Naive B cell (primary cell): ENCODE results near the gene STARD13. TPM values are rescaled to one million over a fixed set of nuclear protein-coding genes. Genes with fewer than 3 reads are reported as not detected.
"Not testable (repeated sequence)": the region's sequence is repeated elsewhere in the genome, so short reads cannot be mapped to it uniquely, and the experiment has no call there.

Experiments
- ATAC-seq, 2 donors: fragments of 150-1000 bp; cut with Tn5 transposase; 2 replicates each; pipeline ENCODE4 v1.10.0; 2021; ENCODE audit warnings: low read depth in 2 of 2, mild to moderate bottlenecking in 2 of 2, moderate library complexity in 2 of 2
- DNase-seq: peaks from one replicate; pipeline ENCODE4 v3.0.0; 2022
- H3K27ac Mint-ChIP-seq, 6 donors: one replicate each; pipeline ENCODE4 v1.8.0; 2020 to 2022; ENCODE audit warnings: mild to moderate bottlenecking in 6 of 6, mixed read lengths in 6 of 6, moderate library complexity in 5 of 6, inconsistent platforms in 2 of 6
- H3K27me3 Mint-ChIP-seq, 3 donors: one replicate each; pipeline ENCODE4 v1.8.0; 2021 to 2022; ENCODE audit warnings: mixed read lengths in 3 of 3, mild to moderate bottlenecking in 1 of 3
- H3K36me3 Mint-ChIP-seq, 2 donors: one replicate each; pipeline ENCODE4 v1.8.0; 2020 to 2022; ENCODE audit warnings: mixed read lengths in 2 of 2, inconsistent platforms in 1 of 2, mild to moderate bottlenecking in 1 of 2
- H3K4me1 Mint-ChIP-seq, 3 donors: one replicate each; pipeline ENCODE4 v1.8.0; 2020 to 2022; ENCODE audit warnings: mixed read lengths in 3 of 3, inconsistent platforms in 1 of 3, mild to moderate bottlenecking in 1 of 3, moderate library complexity in 1 of 3
- H3K4me3 Mint-ChIP-seq, 8 donors: one replicate each; pipeline ENCODE4 v1.8.0; 2020 to 2022; ENCODE audit warnings: mild to moderate bottlenecking in 8 of 8, mixed read lengths in 8 of 8, moderate library complexity in 8 of 8, inconsistent platforms in 2 of 8
- H3K9me3 Mint-ChIP-seq, 7 donors: one replicate each; pipeline ENCODE4 v1.8.0; 2020 to 2022; ENCODE audit warnings: mixed read lengths in 7 of 7, mild to moderate bottlenecking in 5 of 7, inconsistent platforms in 2 of 7, moderate library complexity in 1 of 7
- polyA plus RNA-seq, 6 donors: library from polyadenylated mRNA; unstranded; fragments of 300-500 nt; fragmentation: Illumina TruSeq; gene quantifications; one replicate each; pipeline ENCODE4 v1.2.3, GENCODE V29; 2021; ENCODE audit warnings: low read depth in 6 of 6

Gene STARD13
- polyA plus RNA-seq, 6 donors from 2014 or later: 0.61 TPM; not detected in 5

GRCh38 chr13:33172911-33173310 is 112.6 kb downstream of the STARD13 start:
- peaks cover 0 to 8% (median 0%) of the 10 kb centered on the region in 3 donors for H3K27me3 Mint-ChIP-seq
- no peak overlapping the region for H3K27ac Mint-ChIP-seq
- DNase-seq (no peak), ATAC-seq (no peak)
- H3K4me3 Mint-ChIP-seq: no peak overlapping the region
- H3K36me3 Mint-ChIP-seq: no peaks in the 10 kb centered on the region
- H3K4me1 Mint-ChIP-seq: no peaks in the 10 kb centered on the region
- H3K9me3 Mint-ChIP-seq: no peaks in the 10 kb centered on the region

GRCh38 chr13:33172400-33172799 is 113.2 kb downstream of the STARD13 start:
- peaks cover 0 to 10% (median 0%) of the 10 kb centered on the region in 3 donors for H3K27me3 Mint-ChIP-seq

GRCh38 chr13:33169273-33169980 is 116.1 kb downstream of the STARD13 start:
- peaks cover 0 to 17% (median 7%) of the 10 kb centered on the region in 3 donors for H3K27me3 Mint-ChIP-seq
- no peaks in the 10 kb centered on the region for H3K4me1 Mint-ChIP-seq
- H3K36me3 Mint-ChIP-seq: no peaks in the 10 kb centered on the region
- ATAC-seq (no peak), DNase-seq (no peak)
- H3K4me3 Mint-ChIP-seq: no peak overlapping the region
- peaks cover 0 to 4% (median 0%) of the 10 kb centered on the region in 7 donors for H3K9me3 Mint-ChIP-seq
- peak overlapping the region in 1 of 6 donors; percentile 12 for H3K27ac Mint-ChIP-seq

More at GRCh38 chr13:33172400-33172799, 113.2 kb downstream of the STARD13 start:
- no peaks in the 10 kb centered on the region for H3K9me3 Mint-ChIP-seq
- H3K27ac Mint-ChIP-seq: no peak overlapping the region
- no peak overlapping the region for H3K4me3 Mint-ChIP-seq
- ATAC-seq (no peak), DNase-seq (no peak)
- no peaks in the 10 kb centered on the region for H3K36me3 Mint-ChIP-seq
- no peaks in the 10 kb centered on the region for H3K4me1 Mint-ChIP-seq

- no peak for ATAC-seq
- Mint-ChIP-seq H3K27me3 (peaks cover 0 to 17% (median 7%) of the 10 kb centered on the region in 3 donors), H3K4me3 (no peak overlapping the region), H3K36me3 (no peaks in the 10 kb centered on the region), H3K4me1 (no peaks in the 10 kb centered on the region), H3K9me3 (peaks cover 0 to 4% (median 0%) of the 10 kb centered on the region in 7 donors), H3K27ac (no peak overlapping the region)
- DNase-seq: no peak
Measured at GRCh38 chr13:33168321-33168960, 117.1 kb downstream of the STARD13 start.

- no peaks in the 10 kb centered on the region for H3K4me1 Mint-ChIP-seq
- peaks cover 0 to 5% of the 10 kb centered on the region in 2 donors for H3K36me3 Mint-ChIP-seq
- no peak for ATAC-seq
Measured at GRCh38 chr13:33167491-33167890, 118.1 kb downstream of the STARD13 start.

DNA sequence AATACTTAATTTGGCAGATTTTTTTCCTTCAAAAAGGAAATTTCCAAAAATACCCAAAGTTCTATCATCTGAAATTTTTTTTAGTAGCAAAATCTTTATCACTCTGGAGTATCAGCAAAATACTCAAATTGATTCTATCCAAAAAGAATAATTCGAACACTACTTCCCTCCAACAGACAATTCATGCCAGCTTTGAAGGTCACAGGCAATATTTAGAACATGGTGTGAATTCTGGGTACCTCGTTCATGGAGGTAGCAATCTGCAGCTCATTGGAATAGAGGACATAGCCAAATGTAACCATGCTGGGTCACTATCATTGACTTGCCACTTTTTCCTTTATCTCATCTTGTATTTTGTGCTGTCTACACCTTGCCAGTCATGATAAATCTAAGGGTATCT is 119.8 kb downstream of the STARD13 start:
- H3K27ac Mint-ChIP-seq: no peak overlapping the region
- ATAC-seq (no peak), DNase-seq (no peak)
- H3K36me3 Mint-ChIP-seq: peaks cover 0 to 12% of the 10 kb centered on the region in 2 donors
- no peak overlapping the region for H3K4me3 Mint-ChIP-seq
- no peaks in the 10 kb centered on the region for H3K4me1 Mint-ChIP-seq
- H3K27me3 Mint-ChIP-seq: peaks cover 0 to 17% (median 7%) of the 10 kb centered on the region in 3 donors
- H3K9me3 Mint-ChIP-seq: peaks cover 8 to 17% (median 11%) of the 10 kb centered on the region in 7 donors

More at GRCh38 chr13:33167491-33167890, 118.1 kb downstream of the STARD13 start:
- peaks cover 4 to 8% (median 5%) of the 10 kb centered on the region in 7 donors for H3K9me3 Mint-ChIP-seq
- no peak for DNase-seq
- no peak overlapping the region for H3K4me3 Mint-ChIP-seq
- no peak overlapping the region for H3K27ac Mint-ChIP-seq
- H3K27me3 Mint-ChIP-seq: peaks cover 0 to 17% (median 7%) of the 10 kb centered on the region in 3 donors

- ATAC-seq (no peak), DNase-seq (no peak)
- H3K36me3 Mint-ChIP-seq: peaks cover 0 to 12% of the 10 kb centered on the region in 2 donors
- H3K9me3 Mint-ChIP-seq: peaks cover 8 to 17% (median 11%) of the 10 kb centered on the region in 7 donors
- H3K27me3 Mint-ChIP-seq: peaks cover 0 to 11% (median 7%) of the 10 kb centered on the region in 3 donors
- no peaks in the 10 kb centered on the region for H3K4me1 Mint-ChIP-seq
- no peak overlapping the region for H3K4me3 Mint-ChIP-seq
- no peak overlapping the region for H3K27ac Mint-ChIP-seq
Measured at GRCh38 chr13:33164331-33164730, 121.2 kb downstream of the STARD13 start.

- ATAC-seq, H3K27ac Mint-ChIP-seq, H3K4me3 Mint-ChIP-seq, H3K27me3 Mint-ChIP-seq, DNase-seq, H3K4me1 Mint-ChIP-seq: not testable (repeated sequence)
- H3K36me3 Mint-ChIP-seq: peaks cover 0 to 12% of the 10 kb centered on the region in 2 donors
- peaks cover 8 to 17% (median 11%) of the 10 kb centered on the region in 7 donors for H3K9me3 Mint-ChIP-seq
Measured at GRCh38 chr13:33162725-33163124, 122.8 kb downstream of the STARD13 start.

DNA sequence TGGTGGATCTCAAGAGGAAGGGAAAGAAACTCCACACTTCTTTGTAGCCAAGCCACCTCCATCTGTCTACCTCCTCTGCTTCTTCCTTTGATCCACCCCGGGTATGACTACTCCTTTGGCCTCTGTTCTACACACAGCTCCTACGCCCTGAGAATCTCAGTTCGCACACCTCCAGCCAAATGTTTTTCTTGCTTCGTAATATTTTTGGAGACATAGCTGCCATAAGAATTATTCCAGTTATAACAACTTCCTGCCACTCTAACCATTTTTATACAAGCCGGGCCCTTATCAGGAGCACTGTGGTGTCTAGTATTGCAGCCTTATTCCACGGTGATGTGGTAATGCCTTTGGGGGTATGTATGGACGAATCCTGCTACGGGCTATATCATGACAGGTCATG is 126.7 kb downstream of the STARD13 start:
- H3K27me3 Mint-ChIP-seq: no peaks in the 10 kb centered on the region
- H3K4me1 Mint-ChIP-seq: no peaks in the 10 kb centered on the region
- peaks cover 5 to 17% (median 11%) of the 10 kb centered on the region in 7 donors for H3K9me3 Mint-ChIP-seq
- no peak overlapping the region for H3K27ac Mint-ChIP-seq
- H3K36me3 Mint-ChIP-seq: peaks cover 0 to 12% of the 10 kb centered on the region in 2 donors
- ATAC-seq: no peak
- no peak for DNase-seq
- no peak overlapping the region for H3K4me3 Mint-ChIP-seq

GRCh38 chr13:33158271-33158670 is 127.3 kb downstream of the STARD13 start:
- Mint-ChIP-seq H3K27ac (no peak overlapping the region), H3K27me3 (no peaks in the 10 kb centered on the region), H3K36me3 (peaks cover 0 to 12% of the 10 kb centered on the region in 2 donors), H3K4me3 (no peak overlapping the region), H3K4me1 (no peaks in the 10 kb centered on the region), H3K9me3 (peaks cover 5 to 17% (median 11%) of the 10 kb centered on the region in 7 donors)
- no peak for ATAC-seq
- DNase-seq: no peak

GRCh38 chr13:33154911-33155310 is 130.6 kb downstream of the STARD13 start:
- Mint-ChIP-seq H3K9me3 (no peaks in the 10 kb centered on the region), H3K4me1 (no peaks in the 10 kb centered on the region), H3K4me3 (no peak overlapping the region), H3K27ac (no peak overlapping the region), H3K36me3 (no peaks in the 10 kb centered on the region), H3K27me3 (peaks cover 4 to 9% (median 5%) of the 10 kb centered on the region in 3 donors)
- ATAC-seq: no peak
- DNase-seq: no peak

GRCh38 chr13:33153421-33154404 is 131.8 kb downstream of the STARD13 start:
- no peak for ATAC-seq
- no peak for DNase-seq
- H3K36me3 Mint-ChIP-seq: no peaks in the 10 kb centered on the region
- no peak overlapping the region for H3K27ac Mint-ChIP-seq
- H3K4me1 Mint-ChIP-seq: no peaks in the 10 kb centered on the region
- H3K9me3 Mint-ChIP-seq: no peaks in the 10 kb centered on the region
- H3K27me3 Mint-ChIP-seq: peaks cover 5 to 9% (median 9%) of the 10 kb centered on the region in 3 donors
- no peak overlapping the region for H3K4me3 Mint-ChIP-seq

DNA sequence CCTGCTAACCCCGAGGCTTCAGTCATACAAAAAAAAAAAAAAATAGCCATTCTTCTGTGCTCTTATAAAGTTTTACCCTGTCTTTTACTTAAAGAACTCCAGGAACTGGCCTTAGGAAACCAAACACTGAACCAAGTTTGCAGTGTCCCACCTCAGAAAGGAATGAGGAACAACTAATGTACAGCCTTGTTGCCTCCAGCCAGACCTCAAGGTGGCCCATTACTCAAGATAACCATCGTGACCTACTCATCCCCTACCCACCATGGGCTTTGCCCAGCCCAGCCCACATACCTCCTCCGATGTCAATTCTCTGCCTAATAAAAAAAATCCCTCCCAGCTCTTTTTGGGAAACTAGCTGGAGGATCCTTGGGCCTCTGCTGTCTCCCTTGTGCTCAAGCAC is 133.2 kb downstream of the STARD13 start:
- Mint-ChIP-seq H3K4me1 (no peaks in the 10 kb centered on the region), H3K4me3 (no peak overlapping the region), H3K27ac (no peak overlapping the region), H3K9me3 (no peaks in the 10 kb centered on the region), H3K36me3 (no peaks in the 10 kb centered on the region), H3K27me3 (peaks cover 5 to 9% (median 9%) of the 10 kb centered on the region in 3 donors)
- ATAC-seq (no peak), DNase-seq (no peak)
